Activated CD4-positive, alpha-beta T cell treated with anti-CD3 and anti-CD28 coated beads, Interleukin-2, Interleukin-6, amounts not matched to agents 100 ng/mL and 50 ng/mL, durations not matched to agents 16 hours and 8 hours (primary cell): ENCODE data around the gene PCDHB13.
"Not testable (repeated sequence)": the region's sequence is repeated elsewhere in the genome, so short reads cannot be mapped to it uniquely, and the experiment has no call there.

Source experiments
- DNase-seq: peaks from one replicate; pipeline ENCODE4 v3.0.0-alpha.2; 2020

PCDHB13 gene

GRCh38 chr5:141208478-141208877, 5.2 kb upstream of the PCDHB13 start, which contains the start of gene PCDHB12:
TSS of gene PCDHB12 (plus strand) at chr5:141208719. CDS start at chr5:141208908, 189 bp downstream.
- DNase-seq: no peak

DNA sequence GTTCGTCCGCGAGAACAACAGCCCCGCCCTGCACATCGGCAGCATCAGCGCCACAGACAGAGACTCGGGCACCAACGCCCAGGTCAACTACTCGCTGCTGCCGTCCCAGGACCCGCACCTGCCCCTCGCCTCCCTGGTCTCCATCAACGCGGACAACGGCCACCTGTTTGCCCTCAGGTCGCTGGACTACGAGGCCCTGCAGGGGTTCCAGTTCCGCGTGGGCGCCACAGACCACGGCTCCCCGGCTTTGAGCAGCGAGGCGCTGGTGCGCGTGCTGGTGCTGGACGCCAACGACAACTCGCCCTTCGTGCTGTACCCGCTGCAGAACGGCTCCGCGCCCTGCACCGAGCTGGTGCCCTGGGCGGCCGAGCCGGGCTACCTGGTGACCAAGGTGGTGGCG, 3.4 kb upstream of the PCDHB13 start:
- not testable (repeated sequence) for DNase-seq

DNA sequence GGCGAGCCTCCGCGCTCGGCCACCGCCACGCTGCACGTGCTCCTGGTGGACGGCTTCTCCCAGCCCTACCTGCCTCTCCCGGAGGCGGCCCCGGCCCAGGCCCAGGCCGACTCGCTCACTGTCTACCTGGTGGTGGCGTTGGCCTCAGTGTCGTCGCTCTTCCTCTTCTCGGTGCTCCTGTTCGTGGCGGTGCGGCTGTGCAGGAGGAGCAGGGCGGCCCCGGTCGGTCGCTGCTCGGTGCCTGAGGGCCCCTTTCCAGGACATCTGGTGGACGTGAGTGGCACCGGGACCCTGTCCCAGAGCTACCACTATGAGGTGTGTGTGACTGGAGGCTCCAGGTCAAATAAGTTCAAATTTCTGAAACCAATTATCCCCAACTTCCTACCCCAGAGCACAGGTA, 2.9 kb upstream of the PCDHB13 start:
- not testable (repeated sequence) for DNase-seq

GRCh38 chr5:141214583-141214982, 864 bp downstream of the PCDHB13 start:
- not testable (repeated sequence) for DNase-seq

GRCh38 chr5:141215504-141215903, 1.8 kb downstream of the PCDHB13 start:
- DNase-seq: not testable (repeated sequence)

GRCh38 chr5:141216035-141216434, 2.3 kb downstream of the PCDHB13 start:
- not testable (repeated sequence) for DNase-seq

- DNase-seq: no peak
These were observed 9.5 kb downstream of the PCDHB13 start, which contains the start of gene PCDHB14 for GRCh38 chr5:141223112-141223783. TSS of gene PCDHB14 (plus strand) at chr5:141223343. CDS start at chr5:141223506, 163 bp downstream.

- not testable (repeated sequence) for DNase-seq
These were observed 11.1 kb downstream of the PCDHB13 start for GRCh38 chr5:141224844-141225243.

DNA sequence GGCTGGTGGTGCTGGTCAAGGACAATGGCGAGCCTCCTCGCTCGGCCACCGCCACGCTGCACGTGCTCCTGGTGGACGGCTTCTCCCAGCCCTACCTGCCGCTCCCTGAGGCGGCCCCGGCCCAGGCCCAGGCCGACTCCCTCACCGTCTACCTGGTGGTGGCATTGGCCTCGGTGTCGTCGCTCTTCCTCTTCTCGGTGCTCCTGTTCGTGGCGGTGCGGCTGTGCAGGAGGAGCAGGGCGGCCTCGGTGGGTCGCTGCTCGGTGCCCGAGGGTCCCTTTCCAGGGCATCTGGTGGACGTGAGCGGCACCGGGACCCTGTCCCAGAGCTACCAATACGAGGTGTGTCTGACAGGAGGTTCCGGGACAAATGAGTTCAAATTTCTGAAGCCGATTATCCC, 11.7 kb downstream of the PCDHB13 start:
- DNase-seq: not testable (repeated sequence)

GRCh38 chr5:141234109-141234667, 20.5 kb downstream of the PCDHB13 start:
- no peak for DNase-seq

DNA sequence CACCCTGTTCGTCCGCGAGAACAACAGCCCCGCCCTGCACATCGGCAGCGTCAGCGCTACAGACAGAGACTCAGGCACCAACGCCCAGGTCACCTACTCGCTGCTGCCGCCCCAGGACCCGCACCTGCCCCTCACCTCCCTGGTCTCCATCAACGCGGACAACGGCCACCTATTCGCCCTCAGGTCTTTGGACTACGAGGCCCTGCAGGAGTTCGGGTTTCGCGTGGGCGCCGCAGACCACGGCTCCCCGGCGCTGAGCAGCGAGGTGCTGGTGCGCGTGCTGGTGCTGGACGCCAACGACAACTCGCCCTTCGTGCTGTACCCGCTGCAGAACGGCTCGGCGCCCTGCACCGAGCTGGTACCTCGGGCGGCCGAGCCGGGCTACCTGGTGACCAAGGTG, 22.2 kb downstream of the PCDHB13 start:
- not testable (repeated sequence) for DNase-seq

- DNase-seq: no peak
These were observed 23.0 kb downstream of the PCDHB13 start for GRCh38 chr5:141236516-141237313.

GRCh38 chr5:141241496-141241895, 27.8 kb downstream of the PCDHB13 start:
- DNase-seq: no peak

DNA sequence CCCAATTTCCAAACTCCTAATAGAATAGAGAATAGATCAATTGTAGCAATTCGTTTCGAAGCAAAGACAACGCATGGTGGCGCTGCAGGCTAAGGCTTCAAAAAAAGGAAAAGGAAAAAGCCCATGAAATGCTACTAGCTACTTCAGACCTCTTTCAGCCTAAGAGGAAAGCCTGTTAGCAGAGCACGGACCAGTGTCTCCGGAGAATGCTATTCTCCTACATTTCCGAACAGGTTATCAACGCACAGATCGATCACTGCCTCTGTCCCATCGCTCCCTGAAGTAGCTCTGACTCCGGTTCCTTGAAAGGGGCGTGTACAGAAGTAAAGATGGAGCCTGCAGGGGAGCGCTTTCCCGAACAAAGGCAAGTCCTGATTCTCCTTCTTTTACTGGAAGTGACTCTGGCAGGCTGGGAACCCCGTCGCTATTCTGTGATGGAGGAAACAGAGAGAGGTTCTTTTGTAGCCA, 31.6 kb downstream of the PCDHB13 start, which contains the start of gene PCDHB15:
TSS of gene PCDHB15 (plus strand) at position 146 of the 468 bp plus-strand sequence. CDS start at position 330, 184 bp downstream.
- no peak for DNase-seq

DNA sequence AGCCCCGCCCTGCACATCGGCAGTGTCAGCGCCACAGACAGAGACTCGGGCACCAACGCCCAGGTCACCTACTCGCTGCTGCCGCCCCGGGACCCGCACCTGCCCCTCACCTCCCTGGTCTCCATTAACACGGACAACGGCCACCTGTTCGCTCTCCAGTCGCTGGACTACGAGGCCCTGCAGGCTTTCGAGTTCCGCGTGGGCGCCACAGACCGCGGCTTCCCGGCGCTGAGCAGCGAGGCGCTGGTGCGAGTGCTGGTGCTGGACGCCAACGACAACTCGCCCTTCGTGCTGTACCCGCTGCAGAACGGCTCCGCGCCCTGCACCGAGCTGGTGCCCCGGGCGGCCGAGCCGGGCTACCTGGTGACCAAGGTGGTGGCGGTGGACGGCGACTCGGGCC, 33.3 kb downstream of the PCDHB13 start:
- DNase-seq: not testable (repeated sequence)

DNA sequence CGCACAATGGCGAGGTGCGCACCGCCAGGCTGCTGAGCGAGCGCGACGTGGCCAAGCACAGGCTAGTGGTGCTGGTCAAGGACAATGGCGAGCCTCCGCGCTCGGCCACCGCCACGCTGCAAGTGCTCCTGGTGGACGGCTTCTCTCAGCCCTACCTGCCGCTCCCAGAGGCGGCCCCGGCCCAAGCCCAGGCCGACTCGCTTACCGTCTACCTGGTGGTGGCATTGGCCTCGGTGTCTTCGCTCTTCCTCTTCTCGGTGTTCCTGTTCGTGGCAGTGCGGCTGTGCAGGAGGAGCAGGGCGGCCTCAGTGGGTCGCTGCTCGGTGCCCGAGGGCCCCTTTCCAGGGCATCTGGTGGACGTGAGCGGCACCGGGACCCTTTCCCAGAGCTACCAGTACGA, 33.7 kb downstream of the PCDHB13 start:
- DNase-seq: not testable (repeated sequence)

DNA sequence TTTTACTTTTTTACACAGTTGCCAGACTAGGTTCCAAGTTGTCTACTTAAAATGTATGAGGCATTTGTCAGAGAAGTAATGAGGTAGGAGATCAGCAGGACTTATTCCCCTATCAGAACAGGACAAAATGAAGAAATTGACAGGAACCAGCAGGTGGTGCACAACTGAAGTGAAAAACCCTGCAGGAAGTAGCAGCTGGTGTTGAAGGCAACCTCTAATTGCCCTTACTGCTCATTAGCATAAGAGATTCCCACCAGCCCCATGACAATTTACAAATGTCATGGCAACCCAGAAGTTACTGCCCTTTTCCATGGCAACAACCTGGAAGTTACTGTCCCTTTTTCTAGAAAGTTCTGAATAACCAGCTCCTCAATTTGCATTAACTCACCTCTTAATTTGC, 36.9 kb downstream of the PCDHB13 start:
- no peak for DNase-seq

DNA sequence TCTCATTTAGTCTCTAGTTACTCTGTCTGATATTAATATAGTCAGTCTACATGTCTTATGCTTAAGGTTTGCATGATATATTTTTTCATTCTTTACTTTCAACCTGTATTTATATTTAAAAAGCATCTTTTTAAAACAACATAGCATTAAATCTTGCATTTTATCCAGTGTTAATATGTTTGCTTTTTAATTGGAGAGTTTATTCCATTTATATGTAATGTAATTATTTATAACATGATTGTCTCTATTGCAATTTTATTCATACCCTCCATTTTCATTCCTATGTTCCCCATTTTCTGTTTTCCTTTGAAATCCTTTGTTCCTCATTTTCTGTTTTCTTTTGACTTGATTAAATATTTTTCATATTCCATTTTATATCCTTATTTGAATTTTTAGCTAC, 44.7 kb downstream of the PCDHB13 start:
- no peak for DNase-seq

DNA sequence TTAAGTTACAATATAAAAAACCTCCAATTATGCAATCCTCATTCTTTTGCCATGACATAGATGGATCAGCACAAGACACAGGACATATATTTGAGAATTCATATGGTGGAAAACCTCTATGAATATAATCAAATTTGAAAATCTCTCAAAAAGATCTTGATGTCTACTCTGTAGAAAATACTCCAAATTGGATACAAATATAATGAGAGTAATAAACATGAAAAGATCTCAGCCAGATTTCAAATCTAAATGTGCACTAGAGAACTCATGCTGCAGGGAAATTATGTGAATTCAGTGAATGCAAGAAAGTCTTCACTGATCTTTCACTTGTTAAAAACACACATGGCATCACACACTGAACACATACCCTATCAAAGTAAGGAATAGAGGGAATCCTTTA, 45.2 kb downstream of the PCDHB13 start:
- no peak for DNase-seq

DNA sequence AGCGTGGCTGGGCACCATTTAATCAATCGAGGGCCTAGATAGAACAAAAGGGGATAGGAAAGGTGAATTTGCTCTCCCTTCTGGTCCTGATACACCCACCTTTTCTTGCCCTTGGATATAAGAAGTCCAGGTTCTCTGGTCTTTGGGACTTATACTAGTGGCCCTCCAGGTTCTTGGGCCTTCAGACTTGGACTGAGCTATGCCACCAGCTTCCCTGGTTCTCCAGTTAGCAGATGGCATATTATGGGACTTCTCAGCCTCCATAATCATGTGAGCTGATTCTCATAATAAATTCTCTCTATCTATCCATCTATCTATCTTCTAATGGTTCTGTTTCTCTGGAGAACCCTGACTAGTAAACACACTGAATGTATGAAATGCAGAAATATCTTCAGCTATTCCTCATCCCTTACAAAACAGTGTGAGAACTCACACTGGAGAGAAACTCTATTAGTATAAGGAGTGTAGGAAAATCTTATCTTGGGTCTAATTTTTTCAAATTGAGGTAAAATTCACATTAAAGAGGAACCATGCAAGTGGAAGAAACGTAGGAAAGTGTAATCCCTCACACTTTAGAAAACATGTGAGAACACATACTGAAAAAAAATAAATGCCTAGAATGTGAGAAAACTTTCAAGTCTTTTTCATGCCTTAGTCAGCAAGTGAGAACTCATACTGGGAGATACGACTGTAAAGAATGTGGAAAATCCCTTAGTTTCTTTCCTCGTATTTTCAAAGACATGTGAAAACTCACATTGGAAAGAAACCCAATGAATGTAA, 46.9 kb downstream of the PCDHB13 start:
- no peak for DNase-seq

- no peak for DNase-seq
These were observed 47.5 kb downstream of the PCDHB13 start for GRCh38 chr5:141261238-141261546.
